ENCODE measurements around the gene NCOR1. TPM values are rescaled to one million over a fixed set of nuclear protein-coding genes. Genes with fewer than 3 reads are reported as not detected.

NCOR1 gene
- total and polyA plus RNA-seq, 9 of the 15 experiments (the other 6 are each of a cell fraction or from before 2014, with no cell fraction given), result 20.2 to 66.5 (median 50.9) TPM

GRCh38 chr17:16215965-16216316 is 607 bp upstream of the NCOR1 start (continued):
- TF ChIP-seq MGA (IDR thresholded peaks at IDR 0.05) (peak; percentile 77), ZNF592 (IDR thresholded peaks at IDR 0.05) (peak; percentile 41; the same call in 1 of the 2 replicates), TRIM28 (IDR thresholded peaks at IDR 0.05) (0 out of 2 replicates have a peak, but pooled peaks have one; percentile 4), ATF6 (CRISPR knock-in tag; IDR thresholded peaks at IDR 0.05) (peak; percentile 55; the same call in 1 of the 2 replicates), UBTF (IDR thresholded peaks at IDR 0.05; ENCODE audit: borderline replicate concordance in 1 of 2, low read depth in 2 of 2, low read length in 2 of 2) (0 out of 4 replicates have a peak, but pooled peaks of 1 of the 2 experiments have one; percentile 44), NR2C1 (IDR thresholded peaks at IDR 0.05) (0 out of 2 replicates have a peak, but pooled peaks have one; percentile 13), NR2C1 (tag; IDR thresholded peaks at IDR 0.05) (no peak)
